AG04449 (cell line): Measurements from ENCODE around the gene VAMP4.

Source experiments
- CTCF ChIA-PET: fragments of 350-600 bp; formaldehyde crosslinking; extraction: SDS; loops from one replicate; lab custom pipeline; 2021; ENCODE audit warnings: antibody characterized with exemption; lab: Yijun Ruan, JAX
- POLR2A ChIA-PET: fragments of 400-600, 350-600 bp; formaldehyde crosslinking; extraction: SDS; loops from one replicate; lab custom pipeline; 2020; ENCODE audit warnings: antibody characterized with exemption, inconsistent platforms; lab: Yijun Ruan, JAX
- DNase-seq: peaks from one replicate; pipeline ENCODE4 v3.0.0-alpha.2; 2010; ENCODE audit warnings: low read depth, low spot score
- H3K4me3 ChIP-seq: 2 replicates; pipeline ENCODE4 v1.5.1; 2011; ENCODE audit warnings: low read depth, mild to moderate bottlenecking, control low read depth, low read length
- CTCF ChIP-seq: IDR thresholded peaks from one replicate; pipeline ENCODE4 v1.5.1; 2011; ENCODE audit warnings: mild to moderate bottlenecking, moderate library complexity, low read length, control low read depth, inconsistent platforms; ENCODE audit not compliant: insufficient read depth; ENCODE audit errors: missing control alignments

VAMP4 gene

GRCh38 chr1:171785766-171786165 lies 43.9 kb upstream of the VAMP4 start:
- no peak for TF ChIP-seq CTCF
- ChIA-PET CTCF (interaction anchor here (4.4 to 11.2 kb wide), 2 partner anchors 16 to 199 kb away, joined by 28 to 95 read pairs; no protein-coding TSS in a partner anchor), POLR2A (no interaction called here)
- DNase-seq = no peak
- no peak overlapping the region for H3K4me3 ChIP-seq

DNA sequence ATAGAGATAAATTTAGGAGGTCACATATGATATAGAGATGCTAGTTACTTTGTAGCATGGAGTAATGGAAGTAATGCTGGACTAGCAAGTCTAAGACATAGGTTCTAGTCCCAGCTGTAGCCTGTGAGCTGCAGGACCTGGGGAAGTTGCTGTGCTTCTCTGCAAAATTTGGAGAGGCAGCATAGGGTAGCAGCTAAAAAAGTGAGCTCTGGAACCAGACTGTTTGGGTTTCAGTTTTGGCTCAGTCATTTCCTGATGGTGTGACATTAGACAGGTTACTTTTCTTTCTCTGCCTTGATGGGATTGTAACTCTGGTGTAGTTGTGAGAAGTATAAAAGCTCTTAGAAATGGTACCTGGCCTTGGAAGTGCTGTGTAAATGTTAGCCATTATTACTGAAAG lies 42.9 kb upstream of the VAMP4 start:
- TF ChIP-seq CTCF = no peak
- no peak overlapping the region for H3K4me3 ChIP-seq
- no peak for DNase-seq
- ChIA-PET CTCF (interaction anchor here (0.8 to 11.2 kb wide), 3 partner anchors 17 to 200 kb away, joined by 3 to 95 read pairs (median 28); no protein-coding TSS in a partner anchor), POLR2A (no interaction called here)

- no peak for DNase-seq
- no peak for TF ChIP-seq CTCF
- ChIA-PET POLR2A (no interaction called here), CTCF (interaction anchor here (4.4 to 11.2 kb wide), 2 partner anchors 18 to 201 kb away, joined by 28 to 95 read pairs; no protein-coding TSS in a partner anchor)
- no peak overlapping the region for H3K4me3 ChIP-seq
These were observed 42.1 kb upstream of the VAMP4 start for GRCh38 chr1:171783816-171784530.

DNA sequence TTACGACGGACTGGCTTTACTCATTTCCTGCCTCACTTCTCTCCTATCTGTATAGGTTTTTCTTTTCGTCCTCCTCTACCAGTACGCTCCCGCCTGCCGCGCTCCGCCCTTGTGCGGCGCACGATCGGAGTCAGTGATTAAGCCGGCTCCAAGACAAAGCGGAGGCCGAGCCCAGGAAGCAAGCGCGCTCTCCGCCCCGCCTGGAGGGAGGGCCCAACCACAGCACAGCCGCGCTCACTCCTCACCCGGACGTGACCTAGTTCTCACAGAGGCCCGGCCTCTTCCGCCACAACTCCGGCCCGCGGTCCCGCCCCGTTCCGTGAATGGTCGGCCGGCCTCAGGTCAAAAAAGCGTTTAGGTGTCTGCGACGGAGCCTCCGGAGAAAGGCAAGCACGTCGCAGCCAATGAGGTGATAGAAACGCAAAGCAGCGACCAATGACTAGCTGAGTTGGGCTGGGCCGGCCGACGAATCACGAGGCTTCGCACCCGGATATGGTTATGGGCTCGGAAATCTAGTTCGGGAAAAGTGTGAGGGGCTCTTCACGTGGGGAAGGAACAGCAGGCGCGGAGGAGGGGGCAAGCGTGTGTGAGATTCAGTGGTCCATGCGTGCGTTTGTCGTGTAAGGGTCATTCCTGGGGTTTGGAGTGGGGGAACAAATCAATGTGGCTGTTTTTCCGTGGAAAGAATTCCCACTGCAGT lies 39.5 kb upstream of the VAMP4 start, which contains the start of gene METTL13:
METTL13 (plus strand) TSS at position 485 of the 700 bp plus-strand sequence. CDS start 308 bp downstream, outside the sequence.
- peak within 1 kb of the TSS; percentile 89 for H3K4me3 ChIP-seq
- peak; percentile 94 for DNase-seq
- ChIA-PET POLR2A (interaction anchor here (0.6 to 2.1 kb wide), 3 partner anchors 12 to 38 kb away, joined by 3 to 16 read pairs (median 3); partner anchors contain the start of gene VAMP4), CTCF (interaction anchor here (0.8 to 5.7 kb wide), 6 partner anchors 13 to 221 kb away, joined by 3 to 25 read pairs (median 6); no protein-coding TSS in a partner anchor)
- no peak for TF ChIP-seq CTCF

DNA sequence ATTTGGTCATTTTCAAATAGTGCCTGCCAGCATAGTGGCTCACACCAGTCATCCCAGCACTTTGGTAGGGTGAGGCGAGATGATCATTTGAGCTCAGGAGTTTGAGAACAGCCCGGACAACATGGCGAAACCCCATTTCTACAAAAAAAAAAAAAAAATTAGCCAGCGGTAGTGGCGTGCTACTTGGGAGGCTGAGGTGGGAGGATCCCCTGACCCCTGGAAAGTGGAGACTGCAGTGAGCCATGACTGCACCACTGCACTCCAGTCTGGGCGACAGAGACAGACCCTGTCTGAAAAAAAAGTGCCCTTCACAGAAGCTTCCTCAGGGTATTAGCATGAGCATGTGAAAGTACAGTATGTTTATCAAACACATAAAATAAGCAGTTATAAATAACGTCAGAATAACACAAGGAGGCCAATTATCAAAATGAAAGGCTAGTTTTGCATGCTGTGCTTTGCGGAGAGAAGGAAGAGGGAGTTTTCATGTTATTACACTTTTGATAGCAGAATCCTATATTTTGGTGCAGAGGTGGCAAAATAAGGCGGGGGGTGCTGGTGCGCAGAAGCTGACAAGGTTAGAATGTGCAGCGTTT lies 38.8 kb upstream of the VAMP4 start:
- CTCF ChIA-PET = interaction anchor here (1.2 to 5.7 kb wide), 3 partner anchors 137 to 222 kb away, joined by 4 to 25 read pairs (median 7); no protein-coding TSS in a partner anchor
- DNase-seq = no peak
- POLR2A ChIA-PET = interaction anchor here (0.7 to 2.1 kb wide), 2 partner anchors 20 to 38 kb away, joined by 3 to 16 read pairs; partner anchors contain the start of gene VAMP4

More for the DNA sequence above, 38.8 kb upstream of the VAMP4 start:
- peak overlapping the region; percentile 59 for H3K4me3 ChIP-seq
- no peak for TF ChIP-seq CTCF
